ENCODE measurements around the gene EXOC3L2. TPM values are rescaled to one million over a fixed set of nuclear protein-coding genes. Genes with fewer than 3 reads are reported as not detected.

Gene EXOC3L2
- total and polyA plus RNA-seq, 2 of the 8 experiments (the other 6 are each of a cell fraction or from before 2014, with no cell fraction given), result 1.4 to 1.6 TPM

DNA sequence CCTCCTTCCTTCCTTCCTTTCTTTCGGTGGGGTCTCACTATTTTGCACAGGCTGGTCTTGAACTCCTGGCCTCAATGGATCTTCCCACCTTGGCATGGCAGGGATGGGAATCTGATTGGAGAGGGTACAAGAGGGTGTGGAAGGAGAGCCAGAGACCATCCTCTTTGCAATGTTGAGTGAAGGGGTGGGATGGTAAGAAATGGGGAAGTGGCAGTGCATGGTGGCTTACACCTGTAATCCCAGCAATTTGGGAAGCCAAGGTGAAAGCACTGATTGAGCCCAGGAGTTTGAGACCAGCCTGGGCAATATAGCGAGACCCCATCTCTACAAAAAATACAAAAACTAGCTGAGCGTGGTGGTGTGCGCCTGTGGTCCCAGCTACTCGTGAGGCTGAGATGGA, 61.1 kb downstream of the EXOC3L2 start:
- POLR2A ChIA-PET (ENCODE audit: partially characterized antibody), result interaction anchor here (0.6 to 1.6 kb wide), 3 partner anchors 104 to 680 kb away, joined by 3 to 4 read pairs (median 3); partner anchors contain the start of gene FOXA3
- Histone ChIP-seq H3K9me3 (ENCODE audit: insufficient read depth in 2 of 2, low read depth in 1 of 2, low read length in 1 of 2) (no peaks in the 10 kb centered on the region), H4K5ac (ENCODE audit: insufficient read length, low read depth, low read length) (no peak overlapping the region), H2AFZ (ENCODE audit: low read length) (no peak overlapping the region), H3K36me3 (ENCODE audit: control insufficient read depth in 2 of 4, insufficient read depth in 4 of 4, low read length in 3 of 4) (no peaks in the 10 kb centered on the region), H4K91ac (replicated peaks; ENCODE audit: insufficient read length, low read length) (no peak overlapping the region), H3K14ac (ENCODE audit: insufficient read length) (no peak overlapping the region), H3K79me2 (ENCODE audit: control insufficient read depth in 1 of 2, insufficient read depth in 2 of 2, low read length in 2 of 2) (peaks cover 0 to 6% of the 10 kb centered on the region in 2 experiments; a peak in 1 of 4 replicates), H3K79me1 (ENCODE audit: low read depth, low read length) (peaks cover 2% of the 10 kb centered on the region; the same call in 1 of the 2 replicates), H2AK5ac (ENCODE audit: low read depth, low read length) (no peak overlapping the region), H3K4me1 (replicated peaks in 1 of 4; ENCODE audit: control insufficient read depth in 3 of 4, insufficient read depth in 4 of 4, low read length in 3 of 4) (peaks cover 0 to 8% (median 2%) of the 10 kb centered on the region in 4 experiments; a peak in 4 of 7 replicates), H3K4me3 (ENCODE audit: extremely low read depth in 1 of 4, insufficient read depth in 2 of 4, low read depth in 3 of 4, low read length in 4 of 4) (no peak overlapping the region), H2BK5ac (ENCODE audit: low read depth, low read length) (no peak overlapping the region), H3K56ac (replicated peaks; ENCODE audit: insufficient read length, low read depth, low read length) (no peak overlapping the region), H4K8ac (ENCODE audit: extremely low read depth, insufficient read depth, low read length) (no peak overlapping the region), H3K9ac (replicated peaks in 1 of 4; ENCODE audit: extremely low read depth in 1 of 4, low read depth in 3 of 4, low read length in 3 of 4) (no peak overlapping the region), H2BK20ac (ENCODE audit: low read length) (no peak overlapping the region), H3K4me2 (ENCODE audit: insufficient read depth in 1 of 2, low read depth in 2 of 2, low read length in 2 of 2) (no peak overlapping the region), H3K18ac (ENCODE audit: extremely low read depth, low read length) (no peak overlapping the region), H3K23ac (ENCODE audit: insufficient read length) (no peak overlapping the region), H2BK12ac (ENCODE audit: low read depth, low read length) (no peak overlapping the region), H2BK15ac (ENCODE audit: low read length) (no peak overlapping the region), H4K20me1 (replicated peaks in 1 of 2; ENCODE audit: control insufficient read depth in 1 of 2, insufficient read depth in 2 of 2, low read length in 2 of 2) (peaks cover 2% of the 10 kb centered on the region in 2 experiments), H3K4ac (replicated peaks; ENCODE audit: insufficient read length, low read depth, low read length) (no peak overlapping the region), H3K27ac (ENCODE audit: low read depth, low read length) (no peak overlapping the region), H2BK120ac (replicated peaks; ENCODE audit: low read depth, low read length) (no peak overlapping the region), H3K27me3 (replicated peaks in 1 of 4; ENCODE audit: control insufficient read depth in 3 of 4, extremely low read depth in 1 of 4, insufficient read depth in 3 of 4, low read length in 3 of 4) (no peaks in the 10 kb centered on the region; a peak in 1 of 7 replicates), H3K23me2 (ENCODE audit: low read depth, low read length) (peaks cover 7% of the 10 kb centered on the region)
- no peak for FAIRE-seq
- CTCF ChIA-PET (ENCODE audit: partially characterized antibody), result interaction anchor here (8.1 kb wide), 1 partner anchor 19 kb away, joined by 54 read pairs; no protein-coding TSS in a partner anchor
- WGBS, 2 experiments (ENCODE audit: extremely low coverage in 1 of 2, insufficient coverage in 1 of 2, insufficient read length in 1 of 2, insufficient replicate concordance in 2 of 2, low coverage in 1 of 2, low lambda C conversion rate in 2 of 2, missing lambda C conversion rate in 1 of 2), result 80% methylated on average over 5 of the region's 5 CpGs; no CpG with 5 or more reads in 1 of the 2 experiments
- no peak for DNase-seq (ENCODE audit: low read depth in 1 of 2, low spot score in 2 of 2)
- no peak for TF ChIP-seq SRF (IDR thresholded peaks at IDR 0.05; ENCODE audit: low read depth, low read length)
- no peak for TF ChIP-seq POLR2AphosphoS5 (IDR thresholded peaks at IDR 0.05; ENCODE audit: low read depth, low read length)
- no peak for TF ChIP-seq TEAD4 (IDR thresholded peaks at IDR 0.05; ENCODE audit: low read depth, low read length)
- no peak for TF ChIP-seq TCF12 (IDR thresholded peaks at IDR 0.05; ENCODE audit: low read depth, low read length)
- TF ChIP-seq HDAC2 (IDR thresholded peaks at IDR 0.05; ENCODE audit: borderline replicate concordance in 1 of 2, low read depth in 2 of 2, low read length in 2 of 2), result no peak
- TF ChIP-seq CHD2 (IDR thresholded peaks at IDR 0.05; ENCODE audit: low read length), result no peak
- TF ChIP-seq RBBP5 (IDR thresholded peaks at IDR 0.05; ENCODE audit: borderline replicate concordance, low read depth, low read length), result no peak
- no peak for TF ChIP-seq FOSL1 (IDR thresholded peaks at IDR 0.05; ENCODE audit: insufficient read depth, low read depth, low read length)
- TF ChIP-seq EZH2 (IDR thresholded peaks at IDR 0.05; ENCODE audit: low read depth, low read length, severe bottlenecking), result no peak
- no peak for TF ChIP-seq CEBPB (IDR thresholded peaks at IDR 0.05; ENCODE audit: low read depth, low read length)
- no peak for TF ChIP-seq HDAC6 (IDR thresholded peaks at IDR 0.05; ENCODE audit: low read depth, low read length)
- TF ChIP-seq, protein P1, sequence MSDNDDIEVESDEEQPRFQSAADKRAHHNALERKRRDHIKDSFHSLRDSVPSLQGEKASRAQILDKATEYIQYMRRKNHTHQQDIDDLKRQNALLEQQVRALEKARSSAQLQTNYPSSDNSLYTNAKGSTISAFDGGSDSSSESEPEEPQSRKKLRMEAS (IDR thresholded peaks at IDR 0.05), result no peak
- no peak for TF ChIP-seq RNF2 (IDR thresholded peaks at IDR 0.05; ENCODE audit: borderline replicate concordance, low read depth, low read length, missing control alignments, poor library complexity, severe bottlenecking)
- no peak for TF ChIP-seq YY1 (IDR thresholded peaks at IDR 0.05; ENCODE audit: low read depth, low read length)

Data from H1 (cell line).